Measurements from ENCODE around the gene FAF1. TPM values are rescaled to one million over a fixed set of nuclear protein-coding genes. Genes with fewer than 3 reads are reported as not detected.
"Not testable (repeated sequence)": the region's sequence is repeated elsewhere in the genome, so short reads cannot be mapped to it uniquely, and the experiment has no call there.

The FAF1 gene
- total RNA-seq, 4 donors from 2014 or later, result 23.8 to 64.6 (median 43.9) TPM

- Histone ChIP-seq H3K4me3 (peak overlapping the region; percentile 77 to 90 (median 84)), H3K27ac (peak overlapping the region; percentile 95 to 100 (median 97)), H3K9me3 (no peaks in the 10 kb centered on the region), H3K27me3 (no peaks in the 10 kb centered on the region), H3K36me3 (no peaks in the 10 kb centered on the region), H3K4me1 (peaks cover 0 to 41% (median 0%) of the 10 kb centered on the region in 3 donors)
- TF ChIP-seq POLR2A (IDR thresholded peaks at IDR 0.05), result no peak
- no peak for TF ChIP-seq CTCF (IDR thresholded peaks at IDR 0.05)
- no peak for DNase-seq
- 7 to 8% methylated on average over 11 to 12 of the region's 17 CpGs for WGBS, 2 donors
- intact Hi-C loops (cut with DNase I), result no loop called here
Measured at GRCh38 chr1:50967416-50968157, 7.5 kb upstream of the FAF1 start.

- peaks cover 0 to 37% (median 0%) of the 10 kb centered on the region in 3 donors for H3K4me1 ChIP-seq
- peak overlapping the region; percentile 95 to 100 (median 97) for H3K27ac ChIP-seq
- TF ChIP-seq CTCF (IDR thresholded peaks at IDR 0.05), result peak in 1 of 6 experiments; percentile 5
- TF ChIP-seq POLR2A (IDR thresholded peaks at IDR 0.05), result no peak
- no peaks in the 10 kb centered on the region for H3K36me3 ChIP-seq
- intact Hi-C loops (cut with DNase I), result no loop called here
- no peak for DNase-seq
- peak overlapping the region; percentile 77 to 90 (median 84) for H3K4me3 ChIP-seq
- no peaks in the 10 kb centered on the region for H3K9me3 ChIP-seq
- no peaks in the 10 kb centered on the region for H3K27me3 ChIP-seq
- WGBS, 2 donors, result 54 to 55% methylated on average over 3 of the region's 3 CpGs
Measured at GRCh38 chr1:50966991-50967390, 6.9 kb upstream of the FAF1 start.

GRCh38 chr1:50964863-50965262 lies 4.8 kb upstream of the FAF1 start:
- no peak for DNase-seq
- Histone ChIP-seq H3K4me1 (peaks cover 0 to 32% (median 7%) of the 10 kb centered on the region in 3 donors), H3K9me3 (no peaks in the 10 kb centered on the region), H3K4me3 (no peak overlapping the region), H3K27me3 (no peaks in the 10 kb centered on the region), H3K27ac (no peak overlapping the region), H3K36me3 (no peaks in the 10 kb centered on the region)
- WGBS, 2 donors, result 91 to 96% methylated on average over 11 of the region's 11 CpGs
- intact Hi-C loops (cut with DNase I), result no loop called here
- TF ChIP-seq POLR2A (IDR thresholded peaks at IDR 0.05), result no peak
- no peak for TF ChIP-seq CTCF (IDR thresholded peaks at IDR 0.05)

- WGBS, 2 donors, result 0 to 2% methylated on average over 12 to 17 of the region's 38 CpGs
- intact Hi-C loops (cut with DNase I), result no loop called here
- H3K27me3 ChIP-seq, result no peaks in the 10 kb centered on the region
- H3K4me1 ChIP-seq, result peaks cover 0 to 33% (median 13%) of the 10 kb centered on the region in 3 donors
- peaks cover 0 to 11% (median 0%) of the 10 kb centered on the region in 3 donors for H3K36me3 ChIP-seq
- no peaks in the 10 kb centered on the region for H3K9me3 ChIP-seq
- H3K27ac ChIP-seq, result peak overlapping the region; percentile 91 to 95 (median 92)
- peak overlapping the region; percentile 66 to 85 (median 74) for H3K4me3 ChIP-seq
- no peak for TF ChIP-seq POLR2A (IDR thresholded peaks at IDR 0.05)
- TF ChIP-seq CTCF (IDR thresholded peaks at IDR 0.05), result no peak
- DNase-seq, result no peak
Measured at GRCh38 chr1:50959303-50959912, 659 bp downstream of the FAF1 start.

GRCh38 chr1:50955116-50955515 lies 5.0 kb downstream of the FAF1 start:
- TF ChIP-seq POLR2A (IDR thresholded peaks at IDR 0.05) (no peak), CTCF (IDR thresholded peaks at IDR 0.05) (no peak)

GRCh38 chr1:50952566-50952965 lies 7.5 kb downstream of the FAF1 start:
- peaks cover 0 to 15% (median 0%) of the 10 kb centered on the region in 3 donors for H3K36me3 ChIP-seq
- DNase-seq; H3K27ac ChIP-seq; intact Hi-C loops (cut with DNase I); H3K4me3 ChIP-seq; H3K4me1 ChIP-seq; H3K9me3 ChIP-seq; H3K27me3 ChIP-seq: not testable (repeated sequence)
- WGBS, 2 donors, result 100% methylated on average over 1 of the region's 31 CpGs; no CpG with 5 or more reads in 1 of the 2 donors

More at GRCh38 chr1:50955116-50955515, 5.0 kb downstream of the FAF1 start:
- DNase-seq, result no peak
- 50 to 56% methylated on average over 1 of the region's 1 CpG for WGBS, 2 donors
- peaks cover 0 to 18% (median 6%) of the 10 kb centered on the region in 3 donors for H3K4me1 ChIP-seq
- intact Hi-C loops (cut with DNase I), result no loop called here
- peaks cover 0 to 15% (median 0%) of the 10 kb centered on the region in 3 donors for H3K36me3 ChIP-seq
- H3K9me3 ChIP-seq, result no peaks in the 10 kb centered on the region
- H3K4me3 ChIP-seq, result no peak overlapping the region
- no peak overlapping the region for H3K27ac ChIP-seq
- no peaks in the 10 kb centered on the region for H3K27me3 ChIP-seq

Data from esophagus squamous epithelium (tissue), 5 donors.